Spleen (tissue), 7 donors: ENCODE measurements around the gene CACNA1A.
A peak's percentile ranks its signal among the peaks of the same experiment; 100 is the strongest.

ENCODE experiments used
- CTCF ChIP-seq, 11 experiments: fragments of 200-600 bp in 7 of 11; fragments of 450-650 bp in 4 of 11; sonication (generic) in 4 of 11; IDR thresholded peaks in 8 of 11; conservative IDR thresholded peaks in 3 of 11; 1 replicate in 7 of 11; 2 replicates in 4 of 11; pipeline versions ENCODE4 v1.4.0 to v1.8.0; 2016 to 2021; ENCODE audit warnings: antibody characterized with exemption in 11 of 11, inconsistent platforms in 4 of 11, mild to moderate bottlenecking in 1 of 11
- POLR2A ChIP-seq, 3 donors: fragments of 450-650 bp; IDR thresholded peaks; one replicate each; pipeline ENCODE4 v1.5.1; 2017; ENCODE audit warnings: antibody characterized with exemption in 3 of 3, mild to moderate bottlenecking in 1 of 3
- donor health status: DM: no; HTN: no; CAD: no; lungs with moderate emphysema.
- donor health status: DM: no; HTN: no; CAD: no.
- donor health status: DM: no; HTN: no; CAD: no.

GRCh38 chr19:13366529-13367143 lies 139.6 kb downstream of the CACNA1A start:
- TF ChIP-seq POLR2A (IDR thresholded peaks at IDR 0.05) (no peak), CTCF (IDR thresholded peaks at IDR 0.05 in 8 of 11, conservative IDR thresholded peaks at IDR 0.05 in 3 of 11) (peak in 1 of 11 experiments; percentile 18)
